ENCODE measurements around the gene CD59.
"Not testable (repeated sequence)": the region's sequence is repeated elsewhere in the genome, so short reads cannot be mapped to it uniquely, and the experiment has no call there.

Gene CD59

GRCh38 chr11:33665350-33666106 lies 70.7 kb downstream of the CD59 start:
- no peak for DNase-seq (ENCODE audit: low read depth)

DNA sequence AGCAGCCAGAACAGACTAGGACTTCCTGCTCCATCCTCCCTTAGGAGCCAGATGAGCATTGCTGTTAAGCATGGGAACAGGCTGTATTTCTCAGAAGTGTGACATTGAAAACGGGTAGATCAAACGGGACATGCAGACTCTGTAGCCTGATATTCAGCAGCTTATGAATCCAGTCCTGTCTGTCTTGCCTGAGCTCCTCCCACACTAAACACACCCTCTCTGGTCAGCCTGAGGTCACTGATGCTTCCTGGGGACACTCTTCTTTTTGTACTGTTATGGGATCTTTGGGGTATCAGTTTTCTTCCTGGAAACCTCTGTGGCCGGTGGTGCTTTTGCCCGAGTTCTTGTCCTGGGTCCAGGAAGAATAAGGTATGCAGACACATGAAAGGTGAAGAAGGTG lies 71.4 kb downstream of the CD59 start:
- no peak for DNase-seq (ENCODE audit: low read depth)

DNA sequence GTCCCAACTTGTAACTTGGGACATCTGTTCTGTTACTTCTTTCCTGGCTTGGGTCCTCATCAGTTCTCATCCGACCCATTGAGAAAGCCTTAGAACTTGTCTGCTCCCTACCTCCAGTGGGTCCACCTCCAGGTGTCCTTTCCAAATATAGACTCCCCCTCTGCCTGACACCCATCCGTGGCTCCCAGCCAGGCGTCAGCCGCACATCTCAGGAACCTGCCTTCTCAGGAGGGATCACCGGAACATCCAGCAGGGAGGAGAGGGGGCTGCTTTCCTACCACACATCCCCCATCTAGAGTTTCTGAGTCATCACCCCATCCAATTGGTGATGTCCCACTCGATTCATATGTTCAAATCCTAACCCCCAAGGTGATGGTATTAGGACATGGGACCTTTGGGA lies 72.1 kb downstream of the CD59 start:
- no peak for DNase-seq (ENCODE audit: low read depth)

GRCh38 chr11:33663121-33663520 lies 73.1 kb downstream of the CD59 start:
- no peak for DNase-seq (ENCODE audit: low read depth)

DNA sequence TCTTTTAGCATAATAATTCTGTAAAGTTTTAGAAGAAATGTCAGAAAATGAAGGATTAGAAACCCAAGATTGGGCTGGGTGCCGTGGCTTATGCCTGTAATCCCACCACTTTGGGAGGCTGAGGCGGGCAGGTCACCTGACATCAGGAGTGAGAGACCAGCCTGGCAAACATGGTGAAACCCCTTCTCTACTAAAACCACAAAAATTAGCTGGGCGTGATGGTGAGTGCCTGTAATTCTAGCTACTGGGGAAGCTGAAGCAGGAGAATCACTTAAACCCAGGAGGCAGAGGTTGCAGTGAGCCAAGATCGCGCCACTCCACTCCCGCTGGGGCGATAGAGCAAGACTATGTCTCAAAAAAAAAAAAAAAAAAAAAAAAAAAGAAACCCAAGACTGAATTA lies 74.7 kb downstream of the CD59 start:
- not testable (repeated sequence) for DNase-seq (ENCODE audit: low read depth)

- DNase-seq (ENCODE audit: low read depth) = no peak
Observed at GRCh38 chr11:33660962-33661361, 75.3 kb downstream of the CD59 start.

GRCh38 chr11:33659370-33660139 lies 76.7 kb downstream of the CD59 start:
- no peak for DNase-seq (ENCODE audit: low read depth)

GRCh38 chr11:33658195-33658900 lies 77.9 kb downstream of the CD59 start:
- no peak for DNase-seq (ENCODE audit: low read depth)

DNA sequence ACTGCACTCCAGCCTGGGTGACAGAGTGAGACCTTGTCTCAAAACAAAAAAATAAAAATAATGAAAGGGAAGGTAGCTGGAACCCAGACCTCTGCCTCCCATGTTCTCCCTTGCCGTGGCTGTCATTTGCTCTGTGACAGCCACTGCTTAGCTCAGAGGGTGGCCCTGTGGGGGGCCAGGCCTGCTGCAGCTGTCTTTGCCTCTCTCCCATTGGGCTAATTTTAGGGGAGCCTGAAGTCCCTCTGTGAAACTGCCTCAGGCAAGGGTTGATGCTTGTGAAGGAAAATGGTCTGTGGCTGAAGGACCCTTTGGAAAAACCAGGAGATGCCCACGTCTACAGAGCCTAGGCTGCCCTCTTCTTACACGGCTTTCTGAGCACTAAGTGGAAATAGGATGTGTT lies 78.5 kb downstream of the CD59 start:
- DNase-seq (ENCODE audit: low read depth) = no peak

DNA sequence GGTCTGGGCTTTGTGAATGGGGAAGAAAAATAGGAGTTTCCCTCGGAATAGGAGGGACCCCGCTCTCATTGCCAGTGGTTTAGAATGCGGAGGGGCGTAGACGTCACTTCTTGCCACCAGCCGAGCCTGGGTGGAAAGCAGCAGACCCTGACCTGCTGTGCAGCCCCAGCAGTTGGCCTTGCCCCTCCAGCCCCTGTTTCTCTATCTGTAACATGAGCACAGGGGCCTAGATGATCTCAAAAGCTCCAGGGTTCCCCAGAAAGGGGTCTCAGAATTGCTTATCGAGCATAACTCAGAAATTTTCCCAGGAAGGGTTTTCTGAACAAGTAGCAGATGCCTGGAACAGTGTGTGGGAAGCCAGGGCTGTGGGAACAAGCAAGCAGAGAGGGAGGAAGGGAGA lies 79.5 kb downstream of the CD59 start:
- no peak for DNase-seq (ENCODE audit: low read depth)

DNA sequence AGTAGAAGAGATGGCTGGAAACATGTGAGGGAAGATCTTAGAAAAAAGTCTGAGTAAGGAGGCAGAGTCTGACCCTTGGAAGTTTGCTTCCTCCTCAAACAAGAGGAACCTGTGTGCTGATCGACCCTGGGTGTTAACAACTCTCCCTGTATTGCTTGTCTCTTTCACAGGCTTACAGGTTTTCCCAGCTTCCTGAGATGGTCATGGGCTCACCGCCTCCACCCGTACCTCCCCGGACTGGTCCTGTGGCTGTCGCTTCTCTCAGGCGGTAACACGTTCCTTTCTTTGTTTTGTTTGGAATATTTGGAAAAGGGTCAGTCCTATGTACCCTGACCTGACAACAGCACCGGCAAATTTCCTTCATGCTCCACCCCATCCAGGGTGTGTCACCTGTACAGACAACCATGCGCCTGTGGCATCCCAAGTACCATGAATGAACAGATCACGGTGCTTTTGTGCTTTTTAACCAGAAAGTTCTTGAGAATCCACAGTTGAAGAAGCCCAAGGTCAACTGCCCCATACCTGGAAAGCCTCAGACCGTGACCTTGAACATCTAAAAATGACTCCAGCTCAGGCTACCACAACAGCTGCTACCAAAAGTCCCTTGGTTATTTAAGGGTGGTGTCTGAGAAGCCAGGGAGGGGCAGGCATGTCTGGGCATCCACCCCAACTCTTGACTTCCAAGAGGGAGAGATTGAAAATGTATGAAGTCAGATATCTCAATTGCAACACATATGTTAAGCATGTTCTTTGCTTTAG lies 80.2 kb downstream of the CD59 start:
- no peak for DNase-seq (ENCODE audit: low read depth)

- DNase-seq (ENCODE audit: low read depth) = no peak
Observed at GRCh38 chr11:33654594-33654993, 81.6 kb downstream of the CD59 start.
